Measurements from ENCODE around the gene CNN1. TPM values are rescaled to one million over a fixed set of nuclear protein-coding genes. Genes with fewer than 3 reads are reported as not detected.

CNN1 gene
- total RNA-seq, 1 experiment from 2014 or later = not detected

DNA sequence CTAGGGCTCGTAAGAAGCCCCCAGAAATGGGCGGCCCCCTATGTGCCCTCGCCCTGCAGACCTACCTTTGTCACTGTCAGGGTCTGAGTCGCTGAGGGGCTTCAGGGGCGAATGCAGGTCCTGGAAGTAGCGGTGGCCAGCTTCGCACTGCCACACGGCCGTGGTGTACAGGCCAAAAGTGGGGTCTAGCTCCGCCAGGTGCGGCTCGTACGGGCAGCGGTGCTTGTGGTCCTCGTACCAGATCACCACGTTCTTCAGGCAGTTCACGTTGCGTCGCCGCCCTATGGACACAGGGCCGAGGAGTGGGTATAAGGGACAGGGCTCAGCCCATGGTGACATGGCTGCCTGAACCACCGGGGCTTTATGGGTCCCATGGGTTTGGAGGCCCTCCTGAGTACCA lies 42.8 kb upstream of the CNN1 start:
- intact Hi-C loops (cut with micrococcal nuclease; ENCODE audit: unreplicated experiment) = no loop called here
- H3K4me3 Mint-ChIP-seq (ENCODE audit: low read depth, unreplicated experiment) = no peak overlapping the region
- no TSS peak for BruUV-seq (replicated peaks)
- H3K27ac Mint-ChIP-seq (ENCODE audit: unreplicated experiment) = no peak overlapping the region
- H3K9me3 Mint-ChIP-seq (ENCODE audit: low read depth, unreplicated experiment) = no peaks in the 10 kb centered on the region
- no peaks in the 10 kb centered on the region for H3K27me3 Mint-ChIP-seq (ENCODE audit: unreplicated experiment)
- H3K4me1 Mint-ChIP-seq (ENCODE audit: low read depth, unreplicated experiment) = peaks cover 4% of the 10 kb centered on the region
- peaks cover 8% of the 10 kb centered on the region for H3K36me3 Mint-ChIP-seq (ENCODE audit: insufficient read depth, unreplicated experiment)
- DNase-seq = no peak
- TF ChIP-seq, protein P1, sequence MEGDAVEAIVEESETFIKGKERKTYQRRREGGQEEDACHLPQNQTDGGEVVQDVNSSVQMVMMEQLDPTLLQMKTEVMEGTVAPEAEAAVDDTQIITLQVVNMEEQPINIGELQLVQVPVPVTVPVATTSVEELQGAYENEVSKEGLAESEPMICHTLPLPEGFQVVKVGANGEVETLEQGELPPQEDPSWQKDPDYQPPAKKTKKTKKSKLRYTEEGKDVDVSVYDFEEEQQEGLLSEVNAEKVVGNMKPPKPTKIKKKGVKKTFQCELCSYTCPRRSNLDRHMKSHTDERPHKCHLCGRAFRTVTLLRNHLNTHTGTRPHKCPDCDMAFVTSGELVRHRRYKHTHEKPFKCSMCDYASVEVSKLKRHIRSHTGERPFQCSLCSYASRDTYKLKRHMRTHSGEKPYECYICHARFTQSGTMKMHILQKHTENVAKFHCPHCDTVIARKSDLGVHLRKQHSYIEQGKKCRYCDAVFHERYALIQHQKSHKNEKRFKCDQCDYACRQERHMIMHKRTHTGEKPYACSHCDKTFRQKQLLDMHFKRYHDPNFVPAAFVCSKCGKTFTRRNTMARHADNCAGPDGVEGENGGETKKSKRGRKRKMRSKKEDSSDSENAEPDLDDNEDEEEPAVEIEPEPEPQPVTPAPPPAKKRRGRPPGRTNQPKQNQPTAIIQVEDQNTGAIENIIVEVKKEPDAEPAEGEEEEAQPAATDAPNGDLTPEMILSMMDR (IDR thresholded peaks at IDR 0.05; ENCODE audit: unreplicated experiment) = no peak
- CTCF ChIA-PET = no interaction called here

DNA sequence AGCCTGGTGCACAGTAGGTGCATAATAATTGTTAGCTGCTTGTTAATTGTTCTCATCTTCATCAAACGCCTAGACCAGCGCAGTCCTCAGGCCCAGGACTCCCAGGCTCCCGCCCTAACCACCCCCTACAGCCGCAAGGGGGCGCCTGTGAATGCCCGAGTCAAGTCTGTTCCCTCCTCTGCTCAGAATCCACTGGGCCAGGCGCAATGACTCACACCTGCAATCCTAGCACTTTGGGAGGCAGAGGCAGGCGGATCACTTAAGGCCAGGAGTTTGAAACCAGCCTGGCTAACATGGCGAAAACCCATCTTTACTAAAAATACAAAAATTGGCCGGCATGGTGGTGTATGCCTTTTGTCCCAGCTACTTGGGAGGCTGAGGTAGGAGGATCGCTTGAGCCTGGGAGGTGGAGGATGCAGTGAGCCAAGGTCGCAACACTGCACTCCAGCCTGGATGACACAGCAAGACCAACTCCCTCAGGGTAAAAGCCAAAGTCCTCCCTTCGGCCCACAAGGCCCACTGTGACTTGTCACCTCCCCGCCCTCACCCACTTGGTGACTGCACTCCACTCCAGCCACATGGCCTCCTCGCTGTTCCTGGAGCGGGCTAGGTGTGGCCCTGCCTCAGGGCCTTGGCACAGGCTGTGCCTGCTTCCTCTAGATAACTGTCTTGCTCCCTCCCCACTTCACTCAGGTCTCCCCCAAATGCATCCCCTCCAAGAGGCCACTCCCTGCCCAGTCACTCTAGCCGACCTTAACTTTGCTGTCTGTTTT lies 42.1 kb upstream of the CNN1 start:
- Mint-ChIP-seq H3K36me3 (ENCODE audit: insufficient read depth, unreplicated experiment) (peaks cover 5% of the 10 kb centered on the region), H3K4me3 (ENCODE audit: low read depth, unreplicated experiment) (no peak overlapping the region), H3K9me3 (ENCODE audit: low read depth, unreplicated experiment) (no peaks in the 10 kb centered on the region), H3K27ac (ENCODE audit: unreplicated experiment) (no peak overlapping the region), H3K4me1 (ENCODE audit: low read depth, unreplicated experiment) (no peaks in the 10 kb centered on the region), H3K27me3 (ENCODE audit: unreplicated experiment) (no peaks in the 10 kb centered on the region)
- peak; percentile 59 for DNase-seq
- TF ChIP-seq, protein P1 (IDR thresholded peaks at IDR 0.05; ENCODE audit: unreplicated experiment) = peak; percentile 36
- CTCF ChIA-PET = no interaction called here
- BruUV-seq (replicated peaks) = no TSS peak
- intact Hi-C loops (cut with micrococcal nuclease; ENCODE audit: unreplicated experiment) = no loop called here

DNA sequence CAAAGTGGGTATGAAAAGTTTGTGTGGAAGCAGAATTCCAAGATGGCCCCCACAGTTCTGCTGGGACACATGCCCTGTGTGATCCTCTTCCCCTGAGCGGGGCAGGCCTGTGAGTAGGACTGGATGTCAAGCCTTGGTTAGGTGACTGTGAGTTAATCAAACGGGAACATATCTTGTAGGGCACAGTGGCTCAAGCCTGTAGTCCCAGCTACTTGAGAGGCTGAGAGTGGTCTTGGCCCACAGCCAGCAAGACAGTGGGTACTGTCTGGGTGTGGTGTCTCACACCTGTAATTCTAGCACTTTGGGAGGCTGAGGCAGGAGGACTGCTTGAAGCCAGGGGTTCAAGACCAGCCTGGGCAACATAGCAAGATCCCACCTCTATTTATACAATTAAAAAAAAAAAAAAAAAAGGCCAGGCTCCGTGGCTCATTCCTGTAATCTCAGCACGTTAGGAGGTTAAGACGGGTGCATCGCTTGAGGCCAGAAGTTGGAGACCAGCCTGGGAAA lies 39.4 kb upstream of the CNN1 start:
- TF ChIP-seq, protein P1 (IDR thresholded peaks at IDR 0.05; ENCODE audit: unreplicated experiment) = no peak
- Mint-ChIP-seq H3K9me3 (ENCODE audit: low read depth, unreplicated experiment) (no peaks in the 10 kb centered on the region), H3K4me1 (ENCODE audit: low read depth, unreplicated experiment) (no peaks in the 10 kb centered on the region), H3K36me3 (ENCODE audit: insufficient read depth, unreplicated experiment) (peaks cover 5% of the 10 kb centered on the region), H3K4me3 (ENCODE audit: low read depth, unreplicated experiment) (no peak overlapping the region), H3K27me3 (ENCODE audit: unreplicated experiment) (no peaks in the 10 kb centered on the region), H3K27ac (ENCODE audit: unreplicated experiment) (no peak overlapping the region)
- CTCF ChIA-PET = no interaction called here
- no peak for DNase-seq
- intact Hi-C loops (cut with micrococcal nuclease; ENCODE audit: unreplicated experiment) = no loop called here
- no TSS peak for BruUV-seq (replicated peaks)

DNA sequence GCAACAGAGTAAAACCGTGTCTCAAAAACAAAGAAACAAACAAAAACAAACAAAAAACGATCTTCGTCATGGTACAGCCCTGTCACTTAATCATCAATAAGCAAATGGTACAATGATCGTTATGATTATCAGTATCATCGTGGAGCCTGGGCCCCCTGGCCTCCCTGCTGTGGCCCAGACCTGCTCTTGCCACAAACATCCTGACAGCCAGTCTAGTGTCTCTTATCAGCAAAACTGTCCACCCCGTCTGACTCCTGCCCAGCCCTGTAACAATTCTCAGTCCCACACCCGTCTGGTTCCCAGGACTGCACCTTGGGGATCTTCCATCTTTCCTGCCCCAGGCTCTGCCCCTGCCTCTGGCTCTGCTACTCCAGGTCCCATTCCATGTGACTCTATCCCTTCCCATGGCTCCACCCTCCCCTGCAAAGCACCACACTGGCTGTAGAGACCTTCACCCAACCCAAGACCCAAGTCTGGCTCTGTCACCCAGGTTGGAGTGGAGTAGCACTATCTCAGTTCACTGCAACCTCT lies 38.7 kb upstream of the CNN1 start:
- Mint-ChIP-seq H3K27me3 (ENCODE audit: unreplicated experiment) (no peaks in the 10 kb centered on the region), H3K9me3 (ENCODE audit: low read depth, unreplicated experiment) (no peaks in the 10 kb centered on the region), H3K4me3 (ENCODE audit: low read depth, unreplicated experiment) (no peak overlapping the region), H3K27ac (ENCODE audit: unreplicated experiment) (no peak overlapping the region), H3K4me1 (ENCODE audit: low read depth, unreplicated experiment) (no peaks in the 10 kb centered on the region), H3K36me3 (ENCODE audit: insufficient read depth, unreplicated experiment) (peaks cover 11% of the 10 kb centered on the region)
- intact Hi-C loops (cut with micrococcal nuclease; ENCODE audit: unreplicated experiment) = no loop called here
- TF ChIP-seq, protein P1 (IDR thresholded peaks at IDR 0.05; ENCODE audit: unreplicated experiment) = no peak
- BruUV-seq (replicated peaks) = no TSS peak
- DNase-seq = no peak
- CTCF ChIA-PET = interaction anchor here (0.6 kb wide), 1 partner anchor 206 kb away, joined by 6 read pairs; no protein-coding TSS in a partner anchor
